ENCODE results near the gene GPR4.
"Not testable (repeated sequence)": the region's sequence is repeated elsewhere in the genome, so short reads cannot be mapped to it uniquely, and the experiment has no call there.

The GPR4 gene

DNA sequence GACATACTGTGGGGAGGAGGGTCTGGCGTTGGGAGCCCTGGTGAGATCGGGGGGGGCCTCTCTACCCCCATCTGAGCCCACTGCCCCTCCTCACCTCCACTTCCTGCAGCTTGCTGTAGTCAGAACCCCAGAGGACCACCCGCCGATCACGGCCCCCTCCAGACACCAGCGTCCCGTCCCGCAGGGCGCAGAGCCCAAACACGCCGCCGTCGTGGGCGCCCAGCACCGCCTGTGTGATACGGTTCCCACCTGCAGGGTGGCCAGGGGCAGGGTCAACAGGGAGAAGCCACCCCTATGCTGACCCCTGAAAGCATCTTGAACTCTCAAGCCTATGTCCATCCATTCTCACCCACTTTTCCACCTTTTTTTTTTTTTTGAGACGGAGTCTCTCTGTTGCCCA lies 19.4 kb upstream of the GPR4 start:
- Histone ChIP-seq H3K36me3 (ENCODE audit: insufficient read depth, low read length) (peaks cover 22% of the 10 kb centered on the region; the same call in 1 of the 2 replicates), H3K9ac (ENCODE audit: low read depth, low read length) (no peak overlapping the region), H3K27ac (ENCODE audit: low read depth, low read length) (no peak overlapping the region), H3K9me3 (ENCODE audit: insufficient read depth, low read depth, low read length) (no peaks in the 10 kb centered on the region), H3K27me3 (ENCODE audit: insufficient read depth, low read length) (no peaks in the 10 kb centered on the region), H3K4me3 (ENCODE audit: low read length) (no peak overlapping the region), H3K4me1 (ENCODE audit: insufficient read depth, low read length) (no peaks in the 10 kb centered on the region)
- WGBS: 93% methylated on average over 16 of the region's 17 CpGs

DNA sequence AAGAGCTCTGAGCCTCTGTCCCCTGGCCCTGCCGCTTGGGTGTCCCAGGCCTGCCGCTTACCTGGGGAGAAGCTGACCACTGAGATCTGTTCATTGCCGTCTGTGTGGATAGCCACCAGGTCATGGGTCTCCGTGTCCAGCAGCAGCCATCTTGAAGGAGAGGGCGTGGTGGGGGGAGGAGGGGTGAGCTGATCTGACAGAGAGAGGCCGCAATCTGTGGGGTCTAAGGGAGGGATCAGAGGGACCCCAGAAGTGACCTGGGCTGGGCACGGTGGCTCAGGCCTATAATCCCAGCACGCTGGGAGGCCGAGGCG lies 14.6 kb upstream of the GPR4 start:
- Histone ChIP-seq H3K9ac (ENCODE audit: low read depth, low read length) (peak overlapping the region; percentile 88), H3K9me3 (ENCODE audit: insufficient read depth, low read depth, low read length) (no peaks in the 10 kb centered on the region), H3K36me3 (ENCODE audit: insufficient read depth, low read length) (peaks cover 46% of the 10 kb centered on the region), H3K27ac (ENCODE audit: low read depth, low read length) (peak overlapping the region; percentile 83), H3K27me3 (ENCODE audit: insufficient read depth, low read length) (no peaks in the 10 kb centered on the region), H3K4me1 (ENCODE audit: insufficient read depth, low read length) (no peaks in the 10 kb centered on the region), H3K4me3 (ENCODE audit: low read length) (peak overlapping the region; percentile 74)
- 71% methylated on average over 10 of the region's 10 CpGs for WGBS

DNA sequence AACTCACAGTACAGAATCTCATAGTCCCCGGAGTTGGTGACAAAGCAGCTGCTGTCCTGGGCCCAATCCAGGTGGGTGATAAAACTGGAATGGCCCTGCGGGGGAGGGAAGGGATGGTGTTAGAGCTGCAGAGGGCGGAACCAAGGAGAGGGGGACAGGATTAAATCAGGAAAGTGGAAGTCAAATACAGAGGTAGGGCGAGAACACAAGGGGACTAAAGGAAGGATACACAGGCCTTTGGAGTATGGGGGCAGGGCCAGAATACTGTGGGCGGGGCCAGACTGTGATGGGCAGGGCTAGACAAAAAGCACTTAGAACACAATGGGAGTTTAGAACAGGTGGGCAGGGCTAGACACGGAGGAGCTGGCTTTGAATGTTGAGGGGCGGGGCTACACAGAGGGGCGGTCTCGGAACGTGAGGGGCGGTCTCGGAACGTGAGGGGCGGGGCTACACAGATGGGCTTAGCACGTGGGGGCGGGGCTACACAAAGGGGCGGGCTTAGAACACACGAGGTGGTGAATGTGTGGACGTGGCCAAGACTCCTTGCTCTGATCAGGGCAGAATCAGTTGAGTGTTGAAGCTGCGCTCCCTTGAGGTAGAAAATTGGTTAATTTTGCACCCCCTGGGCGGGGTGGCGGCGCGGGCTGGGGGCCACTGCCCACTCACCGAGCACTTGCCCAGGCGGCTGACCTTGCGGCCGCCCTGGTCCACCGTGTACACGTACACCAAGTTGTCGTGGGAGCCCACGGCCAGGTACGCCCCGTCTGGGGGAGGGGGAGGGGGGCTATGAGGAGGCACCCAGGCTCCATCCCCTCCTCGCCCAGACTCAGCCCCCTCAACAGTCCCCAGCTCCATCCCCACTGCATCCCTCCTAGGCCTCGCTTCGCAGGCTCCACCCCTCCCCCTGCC lies 14.0 kb upstream of the GPR4 start:
- H3K9ac ChIP-seq (ENCODE audit: low read depth, low read length): peak overlapping the region; percentile 88

DNA sequence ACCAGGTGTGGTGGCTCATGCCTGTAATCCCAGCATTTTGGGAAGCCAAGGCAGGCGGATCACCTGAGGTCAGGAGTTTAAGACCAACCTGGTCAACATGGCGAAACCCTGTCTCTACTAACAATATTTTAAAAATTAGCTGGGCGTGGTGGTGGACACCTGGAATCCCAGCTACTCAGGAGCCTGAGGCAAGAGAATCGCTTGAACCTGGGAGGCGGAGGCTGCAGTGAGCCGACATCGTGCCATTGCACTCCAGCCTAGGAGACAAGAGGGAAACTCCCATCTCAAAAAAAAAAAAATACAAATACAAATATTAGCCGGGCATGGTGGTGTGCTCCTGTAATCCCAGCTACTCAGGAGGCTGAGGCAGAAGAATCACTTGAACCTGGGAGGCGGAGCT lies 13.0 kb upstream of the GPR4 start:
- not testable (repeated sequence) for H3K4me3 ChIP-seq (ENCODE audit: low read length); H3K27ac ChIP-seq (ENCODE audit: low read depth, low read length); H3K9me3 ChIP-seq (ENCODE audit: insufficient read depth, low read depth, low read length); H3K9ac ChIP-seq (ENCODE audit: low read depth, low read length); H3K4me1 ChIP-seq (ENCODE audit: insufficient read depth, low read length); H3K27me3 ChIP-seq (ENCODE audit: insufficient read depth, low read length)
- 92% methylated on average over 9 of the region's 9 CpGs for WGBS
- peaks cover 44% of the 10 kb centered on the region for H3K36me3 ChIP-seq (ENCODE audit: insufficient read depth, low read length)

More for the DNA sequence above, 14.0 kb upstream of the GPR4 start:
- Histone ChIP-seq H3K4me1 (ENCODE audit: insufficient read depth, low read length) (no peaks in the 10 kb centered on the region), H3K27ac (ENCODE audit: low read depth, low read length) (peak overlapping the region; percentile 83), H3K27me3 (ENCODE audit: insufficient read depth, low read length) (no peaks in the 10 kb centered on the region), H3K4me3 (ENCODE audit: low read length) (peak overlapping the region; percentile 74), H3K36me3 (ENCODE audit: insufficient read depth, low read length) (peaks cover 45% of the 10 kb centered on the region), H3K9me3 (ENCODE audit: insufficient read depth, low read depth, low read length) (no peaks in the 10 kb centered on the region)
- WGBS: 23% methylated on average over 33 of the region's 37 CpGs

DNA sequence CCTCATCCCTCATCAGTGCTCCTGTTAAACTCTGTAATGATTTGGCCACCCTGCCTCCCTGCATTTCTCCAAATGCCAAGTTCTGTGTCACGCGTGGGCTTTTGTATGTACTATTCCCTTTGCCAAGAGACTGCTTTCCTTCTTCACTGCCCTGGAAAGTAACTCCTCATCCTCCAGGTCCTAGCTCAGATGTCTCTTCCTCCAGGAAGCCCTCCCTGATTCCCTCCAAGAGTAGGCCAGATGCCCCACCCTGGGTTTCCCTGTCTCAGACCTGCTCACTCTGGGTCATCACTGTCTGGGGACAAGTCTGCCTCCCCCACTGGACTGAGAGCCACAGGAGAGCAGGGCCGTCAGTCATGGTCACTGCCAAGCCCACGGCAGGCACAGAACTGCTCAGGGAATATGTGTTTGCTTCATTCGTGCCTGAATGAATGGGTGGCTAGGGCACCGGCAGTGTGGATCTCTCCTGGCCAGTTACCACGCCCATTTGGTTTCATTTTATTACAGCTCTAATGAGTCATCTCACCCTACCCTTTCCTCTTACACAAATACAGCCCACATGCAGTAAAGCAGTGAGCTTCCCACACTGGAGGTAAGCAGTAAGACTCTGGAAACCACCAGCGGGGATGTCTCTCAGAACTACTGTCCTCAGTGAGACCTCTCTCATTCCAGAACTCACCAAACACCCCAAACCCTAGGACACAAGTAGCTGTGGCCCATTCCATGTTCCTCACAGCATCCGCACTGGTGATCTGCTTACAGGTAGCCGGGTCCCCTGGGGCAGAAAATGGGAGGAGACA lies 12.1 kb upstream of the GPR4 start:
- no peak overlapping the region for H3K27ac ChIP-seq (ENCODE audit: low read depth, low read length)

DNA sequence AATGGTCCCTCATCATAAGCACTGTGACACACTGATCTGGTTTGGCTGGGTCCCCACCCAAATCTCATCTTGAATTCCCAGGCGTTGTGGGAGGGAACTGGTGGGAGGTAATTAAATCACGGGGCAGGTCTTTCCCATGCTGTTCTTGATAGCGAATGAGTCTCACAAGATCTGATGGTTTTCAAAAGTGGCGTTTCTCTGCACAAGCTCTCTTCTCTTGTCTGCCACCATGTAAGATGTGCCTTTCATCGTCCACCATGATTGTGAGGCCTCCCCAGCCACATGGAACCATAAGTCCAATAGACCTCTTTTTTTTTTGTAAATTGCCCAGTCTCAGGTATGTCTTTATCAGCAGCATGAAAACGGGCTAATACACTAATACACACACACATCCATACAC lies 6.9 kb upstream of the GPR4 start:
- Histone ChIP-seq H3K27ac (ENCODE audit: low read depth, low read length) (no peak overlapping the region), H3K27me3 (ENCODE audit: insufficient read depth, low read length) (no peaks in the 10 kb centered on the region; the same call in 1 of the 2 replicates), H3K36me3 (ENCODE audit: insufficient read depth, low read length) (peaks cover 31% of the 10 kb centered on the region), H3K4me3 (ENCODE audit: low read length) (no peak overlapping the region), H3K9ac (ENCODE audit: low read depth, low read length) (no peak overlapping the region), H3K9me3 (ENCODE audit: insufficient read depth, low read depth, low read length) (no peaks in the 10 kb centered on the region), H3K4me1 (ENCODE audit: insufficient read depth, low read length) (no peaks in the 10 kb centered on the region)
- WGBS: 93% methylated on average over 6 of the region's 6 CpGs

More for the DNA sequence above, 12.1 kb upstream of the GPR4 start:
- peaks cover 44% of the 10 kb centered on the region for H3K36me3 ChIP-seq (ENCODE audit: insufficient read depth, low read length)
- H3K27me3 ChIP-seq (ENCODE audit: insufficient read depth, low read length): no peaks in the 10 kb centered on the region
- no peak overlapping the region for H3K4me3 ChIP-seq (ENCODE audit: low read length)
- H3K9me3 ChIP-seq (ENCODE audit: insufficient read depth, low read depth, low read length): no peaks in the 10 kb centered on the region
- WGBS: 91% methylated on average over 10 of the region's 10 CpGs
- H3K4me1 ChIP-seq (ENCODE audit: insufficient read depth, low read length): no peaks in the 10 kb centered on the region
- H3K9ac ChIP-seq (ENCODE audit: low read depth, low read length): no peak overlapping the region

DNA sequence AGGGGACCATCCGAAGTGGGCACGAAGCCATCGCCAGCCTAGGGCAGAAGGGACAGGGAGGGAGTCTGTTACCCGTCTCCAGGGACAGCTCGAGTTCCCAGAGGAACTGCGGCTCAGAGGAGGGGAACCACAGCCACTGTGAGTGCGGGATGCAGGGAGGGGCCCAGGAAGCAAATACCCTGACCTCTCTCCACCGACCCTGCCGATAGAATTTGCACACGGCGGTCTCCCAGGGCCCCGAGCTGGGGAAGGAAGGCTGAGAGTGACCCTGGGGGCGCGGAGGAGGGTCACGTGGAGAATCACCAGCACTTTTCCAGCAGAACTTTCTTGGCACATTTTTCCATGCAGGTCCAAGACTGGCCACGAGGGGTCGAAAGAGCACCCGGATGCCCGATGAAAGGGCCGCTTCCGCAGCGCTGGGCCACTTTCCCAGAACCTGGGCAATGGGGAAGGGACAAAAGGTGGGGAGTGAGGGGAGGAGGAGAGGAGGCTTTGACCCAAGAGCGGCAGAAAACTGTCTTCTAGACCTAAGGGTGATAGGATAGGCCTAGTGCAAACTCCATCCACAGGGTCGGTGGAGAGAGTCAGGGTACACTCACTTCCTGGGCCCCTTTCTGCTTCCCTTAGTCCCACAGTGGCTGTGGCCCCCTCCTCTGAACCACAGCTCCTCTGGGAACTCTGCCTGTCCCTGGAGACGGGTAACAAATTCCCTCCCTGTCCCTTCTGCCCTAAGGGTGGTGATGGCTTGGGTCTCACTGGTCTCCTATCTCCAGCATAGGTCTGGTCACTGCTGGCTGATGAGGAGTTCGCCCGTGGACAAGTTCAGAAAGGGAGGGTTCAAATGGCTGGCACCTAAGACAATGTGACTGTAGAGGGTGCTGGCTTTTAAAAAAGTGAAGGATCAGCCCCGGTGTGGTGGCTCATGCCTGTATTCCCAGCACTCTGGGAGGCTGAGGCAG lies 5.3 kb upstream of the GPR4 start:
- H3K9ac ChIP-seq (ENCODE audit: low read depth, low read length): peak overlapping the region; percentile 68
- peaks cover 10% of the 10 kb centered on the region for H3K27me3 ChIP-seq (ENCODE audit: insufficient read depth, low read length)
- 14% methylated on average over 28 of the region's 28 CpGs for WGBS
- H3K4me3 ChIP-seq (ENCODE audit: low read length): peak overlapping the region; percentile 64
- H3K9me3 ChIP-seq (ENCODE audit: insufficient read depth, low read depth, low read length): no peaks in the 10 kb centered on the region
- H3K4me1 ChIP-seq (ENCODE audit: insufficient read depth, low read length): no peaks in the 10 kb centered on the region
- H3K27ac ChIP-seq (ENCODE audit: low read depth, low read length): 0 out of 2 replicates have a peak overlapping the region, but pooled peaks have one; percentile 1
- H3K36me3 ChIP-seq (ENCODE audit: insufficient read depth, low read length): peaks cover 15% of the 10 kb centered on the region

DNA sequence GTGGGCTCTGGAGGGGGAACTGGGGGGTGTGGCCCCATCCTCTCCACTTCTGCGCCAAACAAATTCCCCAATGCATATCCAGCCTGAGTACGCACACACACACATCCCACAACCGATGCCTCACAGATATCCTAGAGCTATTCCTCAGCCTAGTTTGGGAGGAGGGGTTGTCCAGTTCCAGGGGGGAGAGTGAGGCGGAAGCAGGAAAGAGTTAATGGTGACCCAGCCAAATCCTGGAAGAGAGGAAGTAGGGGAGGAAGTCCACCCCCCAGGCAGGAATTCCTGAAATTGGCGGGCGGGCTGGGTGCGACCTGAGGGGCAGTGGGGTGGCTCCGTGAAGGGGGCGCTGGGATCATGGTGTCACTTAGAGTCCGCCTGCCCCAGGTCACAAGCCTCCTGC lies 897 bp downstream of the GPR4 start:
- 35% methylated on average over 4 of the region's 10 CpGs for WGBS
- Histone ChIP-seq H3K27me3 (ENCODE audit: insufficient read depth, low read length) (peaks cover 68% of the 10 kb centered on the region), H3K27ac (ENCODE audit: low read depth, low read length) (no peak overlapping the region), H3K36me3 (ENCODE audit: insufficient read depth, low read length) (no peaks in the 10 kb centered on the region), H3K4me1 (ENCODE audit: insufficient read depth, low read length) (0 out of 2 replicates have a peak, but pooled peaks cover 7% of the 10 kb centered on the region), H3K9ac (ENCODE audit: low read depth, low read length) (no peak overlapping the region), H3K9me3 (ENCODE audit: insufficient read depth, low read depth, low read length) (no peaks in the 10 kb centered on the region), H3K4me3 (ENCODE audit: low read length) (0 out of 2 replicates have a peak overlapping the region, but pooled peaks have one; percentile 45)

DNA sequence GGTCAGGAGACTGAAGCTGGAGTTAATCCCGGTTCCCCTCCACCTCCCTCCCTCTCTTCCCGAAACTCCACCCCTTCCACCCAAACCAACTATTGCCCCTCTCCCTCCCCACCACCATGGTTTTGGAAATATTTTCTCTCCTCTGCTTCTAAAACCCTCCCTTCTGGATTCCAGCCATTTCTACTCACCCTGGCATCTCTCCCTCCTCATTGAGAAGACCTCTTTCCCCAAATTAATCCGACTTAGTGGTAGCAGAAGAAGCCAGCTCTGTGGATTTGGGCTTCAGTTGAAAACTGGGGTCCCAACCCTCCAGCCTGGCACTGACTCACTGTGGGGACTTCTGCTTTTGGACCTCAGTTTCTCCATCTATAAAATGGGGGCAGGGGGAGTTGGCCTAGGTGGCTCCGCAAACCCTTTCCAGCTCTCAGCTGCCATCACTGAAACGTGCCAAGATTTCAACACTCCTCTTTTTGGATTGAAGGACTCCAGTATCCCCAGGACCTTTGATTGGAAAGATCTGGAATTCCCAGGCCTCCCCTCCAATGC lies 1.6 kb downstream of the GPR4 start:
- Histone ChIP-seq H3K9ac (ENCODE audit: low read depth, low read length) (no peak overlapping the region), H3K27ac (ENCODE audit: low read depth, low read length) (no peak overlapping the region), H3K9me3 (ENCODE audit: insufficient read depth, low read depth, low read length) (no peaks in the 10 kb centered on the region), H3K36me3 (ENCODE audit: insufficient read depth, low read length) (no peaks in the 10 kb centered on the region), H3K4me3 (ENCODE audit: low read length) (no peak overlapping the region), H3K27me3 (ENCODE audit: insufficient read depth, low read length) (peaks cover 68% of the 10 kb centered on the region), H3K4me1 (ENCODE audit: insufficient read depth, low read length) (0 out of 2 replicates have a peak, but pooled peaks cover 7% of the 10 kb centered on the region)
- 65% methylated on average over 5 of the region's 5 CpGs for WGBS

DNA sequence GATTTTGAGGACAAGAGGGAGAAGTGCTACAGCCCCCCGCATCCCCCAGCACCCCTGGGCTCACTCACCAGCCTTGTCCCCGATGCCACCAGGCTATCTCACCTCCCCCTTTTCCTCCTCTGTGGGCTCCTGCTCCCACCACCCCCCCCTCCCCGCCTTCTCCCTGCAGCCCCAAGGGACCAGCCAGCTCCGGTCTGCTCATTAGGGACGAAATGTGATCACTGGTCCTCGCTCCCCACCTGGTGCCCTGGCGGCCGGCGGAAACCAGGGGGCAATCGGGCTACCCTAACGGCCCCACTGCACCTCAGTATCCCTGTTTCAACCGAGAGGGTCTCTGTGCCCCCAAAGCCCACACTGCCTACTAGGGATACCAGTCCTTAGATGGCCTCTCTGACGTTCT lies 2.7 kb downstream of the GPR4 start:
- no peak overlapping the region; the same call in 1 of the 2 replicates for H3K4me3 ChIP-seq (ENCODE audit: low read length)
- no peak overlapping the region for H3K9ac ChIP-seq (ENCODE audit: low read depth, low read length)
- no peaks in the 10 kb centered on the region for H3K36me3 ChIP-seq (ENCODE audit: insufficient read depth, low read length)
- H3K9me3 ChIP-seq (ENCODE audit: insufficient read depth, low read depth, low read length): no peaks in the 10 kb centered on the region
- H3K27me3 ChIP-seq (ENCODE audit: insufficient read depth, low read length): peaks cover 68% of the 10 kb centered on the region
- H3K4me1 ChIP-seq (ENCODE audit: insufficient read depth, low read length): 0 out of 2 replicates have a peak, but pooled peaks cover 7% of the 10 kb centered on the region
- no peak overlapping the region for H3K27ac ChIP-seq (ENCODE audit: low read depth, low read length)
- 45% methylated on average over 13 of the region's 13 CpGs for WGBS

Data from HUES64 (cell line).